GM19468 (cell line): ENCODE results near the gene AOX1.
"Not testable (repeated sequence)": the region's sequence is repeated elsewhere in the genome, so short reads cannot be mapped to it uniquely, and the experiment has no call there.

ENCODE experiments used
- ATAC-seq: cut with Tn5 transposase; IDR thresholded peaks from one replicate; pipeline ENCODE4 v1.9.1; 2021; ENCODE audit warnings: mild to moderate bottlenecking, moderate library complexity, moderate number of reproducible peaks; ENCODE audit not compliant: unreplicated experiment; ENCODE audit errors: extremely low read depth

AOX1 gene

DNA sequence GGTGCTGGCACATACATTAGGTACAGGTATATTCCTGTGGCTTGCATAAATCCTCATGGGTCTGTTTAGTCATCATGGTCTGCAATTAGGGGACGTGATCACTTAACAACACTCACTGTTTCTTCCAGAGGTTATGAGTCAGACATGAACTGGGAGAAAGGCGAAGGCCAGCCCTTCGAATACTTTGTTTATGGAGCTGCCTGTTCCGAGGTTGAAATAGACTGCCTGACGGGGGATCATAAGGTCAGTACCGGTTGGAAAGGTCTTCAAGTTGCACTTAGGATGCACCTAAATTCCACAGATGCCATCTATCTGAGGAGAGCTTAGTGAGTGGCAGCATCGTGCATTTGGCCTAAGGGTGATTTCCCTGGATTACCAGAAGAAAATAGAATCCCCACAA lies 76.9 kb downstream of the AOX1 start:
- ATAC-seq, result no peak

DNA sequence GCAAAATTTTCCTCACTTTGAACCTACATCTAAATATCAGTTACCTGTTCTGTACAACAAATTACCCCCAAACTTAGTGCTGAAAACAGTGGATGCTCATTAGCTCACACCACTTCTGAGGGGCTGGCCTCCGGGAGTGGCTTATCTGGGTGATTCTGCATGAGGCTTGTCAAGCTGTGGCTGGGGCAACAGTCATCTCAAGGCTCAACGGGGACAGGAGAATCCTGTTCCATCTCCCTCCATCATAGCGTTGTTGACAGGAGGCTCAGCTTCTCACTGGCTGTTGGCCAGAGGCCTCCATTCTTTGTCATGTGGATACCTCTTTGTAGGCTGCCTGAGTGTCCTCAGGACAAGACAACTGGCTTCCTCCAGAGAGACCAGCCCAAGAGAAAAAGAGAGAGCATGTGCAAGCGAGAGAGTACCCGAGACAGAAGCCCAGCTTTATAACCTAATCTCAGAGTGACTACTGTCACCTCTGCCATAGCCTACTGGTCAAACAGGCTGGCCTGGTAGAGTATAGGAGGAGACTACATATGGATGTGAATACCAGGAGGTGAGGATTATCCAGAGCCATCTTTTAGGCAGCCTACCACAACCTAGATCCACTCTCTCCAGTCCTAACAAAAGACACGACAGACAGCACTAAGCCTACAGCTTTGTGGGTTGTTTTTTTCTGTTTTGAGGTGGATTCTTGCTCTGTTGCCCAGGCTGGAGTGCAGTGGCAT lies 79.1 kb downstream of the AOX1 start:
- no peak for ATAC-seq

DNA sequence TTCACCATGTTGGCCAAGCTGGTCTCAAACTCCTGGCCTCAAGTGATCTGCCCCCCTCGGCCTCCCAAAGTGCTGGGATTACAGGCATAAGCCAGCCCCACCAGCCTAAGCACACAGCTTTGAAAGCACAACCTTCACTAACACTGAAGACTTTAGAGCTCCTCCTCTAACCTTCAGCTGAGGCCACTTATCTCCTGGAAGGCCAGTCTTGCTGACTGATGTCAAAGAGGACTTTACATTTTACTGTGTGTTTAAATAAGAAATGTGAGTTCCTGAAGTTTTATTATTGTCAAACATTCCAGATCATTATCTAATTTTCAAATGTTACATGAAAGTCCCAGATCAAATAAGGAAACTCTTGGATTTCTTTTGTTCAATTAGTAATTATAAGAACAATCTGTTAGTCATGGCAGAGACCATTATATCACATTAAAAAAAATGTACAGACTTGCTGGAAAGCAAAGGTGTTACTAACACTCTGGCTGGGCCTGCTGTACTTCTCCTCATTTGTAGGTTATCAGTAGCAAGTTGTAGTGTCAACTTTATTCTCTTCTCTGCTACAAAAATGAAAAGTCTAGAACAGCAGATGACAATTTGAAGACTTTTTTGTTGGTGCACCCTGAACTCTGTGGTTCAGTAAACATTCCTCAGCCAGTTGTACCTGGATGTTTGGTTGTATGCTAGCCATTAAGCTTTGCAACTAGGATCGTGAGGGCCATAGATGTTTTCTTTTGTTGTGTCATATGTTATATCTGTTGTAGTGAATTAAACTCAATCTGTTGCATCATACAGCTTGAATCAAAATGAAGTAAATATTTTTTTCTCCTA lies 80.0 kb downstream of the AOX1 start:
- no peak for ATAC-seq

DNA sequence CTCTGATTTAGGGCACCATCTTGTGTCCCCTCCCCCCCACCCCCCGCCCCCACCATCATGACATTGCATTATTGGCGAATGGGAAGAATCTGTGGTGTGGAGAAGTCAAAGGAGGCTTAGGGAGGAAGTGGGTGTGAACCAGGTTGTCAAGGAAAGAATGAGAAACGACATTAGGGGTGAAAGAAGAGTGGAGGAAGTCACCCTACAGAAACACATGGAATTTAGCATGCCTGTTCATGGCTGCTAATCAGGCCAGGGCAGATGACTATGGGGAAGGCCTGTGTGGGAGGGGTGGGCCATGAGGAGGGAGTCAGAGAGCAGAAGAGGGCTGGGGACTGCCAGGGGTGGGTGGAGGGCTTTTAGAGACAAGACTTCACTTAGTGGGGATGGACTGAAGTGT lies 81.6 kb downstream of the AOX1 start:
- ATAC-seq, result no peak

DNA sequence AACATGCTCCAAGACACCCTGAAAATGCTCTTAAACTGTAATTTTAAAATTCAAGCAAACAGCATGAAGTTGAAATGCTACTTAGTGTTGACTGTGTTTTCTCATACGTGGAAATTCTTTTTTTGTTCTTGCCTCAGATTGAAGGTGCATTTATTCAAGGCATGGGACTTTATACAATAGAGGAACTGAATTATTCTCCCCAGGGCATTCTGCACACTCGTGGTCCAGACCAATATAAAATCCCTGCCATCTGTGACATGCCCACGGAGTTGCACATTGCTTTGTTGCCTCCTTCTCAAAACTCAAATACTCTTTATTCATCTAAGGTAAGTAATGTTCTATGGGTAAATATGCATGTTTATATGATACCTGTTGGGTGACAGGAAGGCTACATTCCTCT lies 82.7 kb downstream of the AOX1 start:
- no peak for ATAC-seq

DNA sequence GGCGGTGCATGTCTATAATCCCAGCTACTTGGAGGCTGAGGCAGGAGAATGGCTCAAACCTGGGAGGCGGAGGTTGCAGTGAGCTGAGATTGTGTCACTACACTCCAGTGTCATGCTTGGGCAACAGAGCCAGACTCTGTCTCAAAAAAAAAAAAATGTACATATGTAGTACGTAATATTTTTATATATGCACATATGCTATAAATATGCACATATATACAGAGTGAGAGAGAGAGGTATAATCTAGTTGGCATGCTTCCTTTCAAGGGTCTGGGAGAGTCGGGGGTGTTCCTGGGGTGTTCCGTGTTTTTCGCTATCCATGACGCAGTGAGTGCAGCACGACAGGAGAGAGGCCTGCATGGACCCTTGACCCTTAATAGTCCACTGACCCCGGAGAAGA lies 83.5 kb downstream of the AOX1 start:
- no peak for ATAC-seq

DNA sequence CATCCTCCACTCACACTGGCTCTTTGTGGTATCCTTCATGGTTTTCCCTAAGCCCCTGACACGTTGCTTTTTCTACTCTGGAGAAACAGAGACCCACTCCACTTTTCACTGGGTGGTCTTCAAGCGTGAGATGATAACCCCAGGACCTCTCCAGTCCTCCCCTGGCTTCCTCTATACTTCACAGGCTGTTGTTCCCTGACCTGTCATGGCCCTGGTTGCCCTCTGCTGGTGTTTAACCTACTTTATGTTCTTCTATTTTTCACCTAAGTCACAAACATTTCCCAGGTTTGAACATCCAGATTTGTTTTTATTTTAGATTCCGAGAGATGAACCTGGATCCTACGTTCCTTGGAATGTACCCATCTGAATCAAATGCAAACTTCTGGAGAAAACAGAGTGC lies 84.5 kb downstream of the AOX1 start:
- no peak for ATAC-seq

DNA sequence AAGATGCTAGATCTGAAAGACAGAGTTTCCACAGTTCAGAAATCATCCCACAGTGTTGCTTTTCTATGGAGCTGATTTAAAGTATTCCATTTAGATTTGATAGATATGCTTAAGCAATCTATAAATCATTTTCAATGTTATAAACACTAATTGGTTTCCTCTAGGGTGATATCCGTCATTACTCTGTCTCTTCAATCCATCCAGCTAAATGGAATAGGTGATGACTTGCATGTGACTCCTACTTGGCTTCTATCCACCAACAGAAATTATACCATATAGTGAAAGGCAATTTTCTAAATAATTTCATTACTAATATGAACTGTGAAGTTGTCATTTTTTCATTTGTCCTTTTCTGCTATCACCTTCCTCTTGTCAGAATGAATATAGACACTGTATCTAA lies 84.9 kb downstream of the AOX1 start:
- ATAC-seq, result no peak

DNA sequence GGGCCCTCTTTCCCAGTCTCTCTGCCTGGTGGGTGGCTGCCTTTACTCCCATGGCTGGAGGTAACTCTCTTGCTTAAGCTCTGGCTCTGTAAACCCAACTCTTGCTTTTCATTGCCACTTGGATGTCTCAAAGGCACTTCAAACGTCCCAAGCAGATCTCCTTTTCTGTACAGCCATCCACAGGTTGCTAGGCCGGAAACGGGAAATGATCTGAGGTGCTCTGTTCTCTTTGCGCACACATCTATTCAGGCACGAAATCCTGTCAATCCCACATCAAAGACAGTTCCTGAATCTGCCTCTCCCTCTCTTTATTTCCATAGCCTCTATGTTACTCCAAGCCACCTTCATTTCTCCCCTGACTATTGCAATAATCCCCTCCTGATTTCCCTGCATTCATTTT lies 87.4 kb downstream of the AOX1 start:
- no peak for ATAC-seq

DNA sequence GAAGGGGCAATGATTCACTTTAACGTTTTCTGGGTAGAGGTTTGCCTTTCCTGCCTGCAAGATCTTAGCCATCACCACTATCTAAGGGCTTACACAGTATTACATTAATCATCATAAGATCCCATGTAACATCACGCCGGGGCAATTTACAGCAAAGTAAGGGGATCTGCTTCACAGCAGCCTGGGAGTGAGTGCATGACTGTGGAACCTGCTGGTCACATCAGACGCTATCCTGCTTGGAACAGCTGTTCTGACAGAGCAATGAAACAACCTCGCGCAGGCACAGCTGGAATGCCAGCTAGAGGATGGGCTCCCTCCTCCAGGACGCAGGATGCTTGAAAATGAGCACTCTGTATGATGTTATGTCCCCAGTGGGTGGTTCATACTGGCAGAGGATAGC lies 89.0 kb downstream of the AOX1 start:
- ATAC-seq, result no peak

DNA sequence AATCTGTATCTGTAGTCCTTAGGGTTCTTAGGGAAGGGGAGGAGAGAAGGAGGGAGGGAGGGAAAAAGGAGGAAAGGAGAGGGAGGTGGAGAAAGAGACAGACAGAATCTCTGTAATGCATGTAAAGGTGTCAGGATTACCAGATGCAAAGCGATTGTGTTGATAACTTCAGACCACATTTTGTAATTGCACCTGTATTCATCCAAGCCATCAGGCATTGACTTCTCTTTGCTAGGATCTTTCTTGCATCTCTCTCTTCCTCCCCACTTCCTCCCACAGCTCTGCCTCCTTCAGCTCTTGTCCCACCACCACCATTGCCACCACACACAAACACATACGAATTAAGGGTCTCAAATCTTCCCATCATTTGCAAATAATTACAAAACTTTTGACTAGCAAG lies 91.4 kb downstream of the AOX1 start:
- ATAC-seq, result no peak

DNA sequence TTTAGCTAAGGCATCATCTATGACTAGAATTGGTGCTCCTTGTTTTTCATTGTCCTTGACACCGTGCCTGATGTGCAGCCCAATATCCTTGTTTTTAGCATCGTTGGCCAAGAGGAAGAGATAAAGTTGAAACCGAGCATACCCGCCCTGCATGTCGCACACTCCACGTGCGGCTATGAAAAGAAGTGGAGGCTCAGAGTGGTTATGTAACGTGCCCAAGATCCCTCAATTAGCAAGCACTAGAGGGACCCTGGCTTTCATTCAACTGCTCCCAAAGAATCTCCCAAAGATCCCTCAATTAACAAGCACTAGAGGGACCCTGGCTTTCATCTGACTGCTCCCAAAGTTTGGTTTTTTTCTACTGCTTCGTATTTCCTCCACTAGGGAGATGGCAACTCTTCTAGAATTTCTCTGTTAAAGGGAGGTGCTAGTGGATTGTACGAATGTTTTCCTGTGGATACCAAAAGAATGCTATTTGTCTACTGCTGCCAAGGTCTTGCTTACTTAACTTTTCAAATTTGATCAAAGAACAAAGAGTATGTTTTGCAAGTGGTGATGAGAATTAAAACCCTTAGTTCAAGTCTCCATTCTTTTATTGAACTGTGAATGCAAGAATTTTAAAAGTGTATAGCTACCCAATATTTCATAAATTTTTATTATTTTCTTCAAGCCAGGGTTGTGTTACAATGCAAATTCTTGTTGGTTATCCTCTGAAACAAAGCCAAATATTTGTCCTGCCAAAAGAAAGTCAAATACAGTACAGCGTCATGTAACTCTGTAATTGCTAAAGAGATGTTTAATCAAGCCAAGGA lies 92.1 kb downstream of the AOX1 start:
- ATAC-seq, result no peak

DNA sequence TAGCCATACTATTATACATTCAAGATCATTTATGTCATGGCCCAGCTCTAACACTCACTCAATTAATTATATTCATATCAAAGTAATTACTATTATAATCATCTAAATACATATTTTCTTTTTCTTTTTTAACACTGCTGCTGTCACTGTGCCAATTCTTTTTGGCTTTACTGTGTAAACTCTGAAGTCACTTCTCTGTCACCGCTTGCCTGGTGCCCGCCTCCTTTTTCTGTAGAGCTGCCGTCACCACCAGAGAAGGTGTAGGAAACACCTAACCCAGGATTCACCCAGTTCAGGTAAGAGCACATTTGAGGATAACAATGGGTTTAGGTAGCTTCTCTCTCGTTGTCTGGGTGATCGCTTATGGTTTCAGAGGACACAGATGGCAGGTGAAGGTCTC lies 93.3 kb downstream of the AOX1 start:
- no peak for ATAC-seq

DNA sequence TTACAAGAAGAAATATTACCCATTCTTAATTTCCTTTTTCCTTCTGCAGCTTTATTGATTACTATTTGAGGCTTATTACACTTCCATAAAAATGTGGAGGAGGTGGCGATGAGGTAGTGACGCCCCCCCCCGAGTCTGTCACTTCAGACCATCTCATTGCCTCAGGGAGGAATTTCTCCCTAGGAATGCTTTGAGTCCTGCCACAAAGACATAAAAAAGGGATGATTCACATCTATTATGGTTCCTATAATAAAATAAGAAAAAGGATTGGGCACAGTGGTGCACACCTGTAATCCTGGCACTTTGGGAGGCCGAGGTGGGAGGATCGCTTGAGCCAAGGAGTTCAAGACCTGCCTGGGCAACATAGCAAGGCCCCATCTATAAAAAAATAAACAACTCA lies 93.7 kb downstream of the AOX1 start:
- ATAC-seq, result no peak

DNA sequence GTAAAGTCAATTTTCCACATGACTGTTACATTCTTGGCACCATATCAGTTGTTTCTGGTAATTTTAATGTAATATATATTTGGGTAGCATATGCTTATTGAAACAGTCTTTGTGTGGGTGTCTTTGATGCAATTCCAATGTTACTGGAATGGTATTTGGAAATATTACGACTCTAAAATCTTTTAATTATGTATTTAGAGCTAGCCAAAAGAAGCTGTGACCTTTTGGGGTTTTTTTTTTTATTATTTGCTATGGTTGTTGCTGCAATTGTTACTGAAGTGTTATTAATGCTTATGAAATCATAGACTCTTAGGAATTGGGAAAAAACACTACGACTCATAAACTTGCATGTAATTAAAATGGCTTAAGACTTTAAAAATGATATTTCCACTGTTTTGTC lies 95.9 kb downstream of the AOX1 start:
- no peak for ATAC-seq

DNA sequence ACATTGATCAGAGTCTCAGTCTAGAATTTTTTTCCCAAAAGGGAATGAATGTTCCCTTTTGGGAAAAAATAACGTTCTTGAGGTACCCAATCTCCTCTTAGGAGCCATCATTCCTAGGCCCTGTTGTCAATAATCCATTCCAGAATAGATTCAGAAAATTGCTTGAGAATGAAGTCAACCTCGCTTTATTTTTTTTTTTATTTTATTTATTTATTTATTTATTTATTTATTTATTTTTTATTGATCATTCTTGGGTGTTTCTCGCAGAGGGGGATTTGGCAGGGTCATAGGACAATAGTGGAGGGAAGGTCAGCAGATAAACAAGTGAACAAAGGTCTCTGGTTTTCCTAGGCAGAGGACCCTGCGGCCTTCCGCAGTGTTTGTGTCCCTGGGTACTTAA lies 96.6 kb downstream of the AOX1 start:
- not testable (repeated sequence) for ATAC-seq

DNA sequence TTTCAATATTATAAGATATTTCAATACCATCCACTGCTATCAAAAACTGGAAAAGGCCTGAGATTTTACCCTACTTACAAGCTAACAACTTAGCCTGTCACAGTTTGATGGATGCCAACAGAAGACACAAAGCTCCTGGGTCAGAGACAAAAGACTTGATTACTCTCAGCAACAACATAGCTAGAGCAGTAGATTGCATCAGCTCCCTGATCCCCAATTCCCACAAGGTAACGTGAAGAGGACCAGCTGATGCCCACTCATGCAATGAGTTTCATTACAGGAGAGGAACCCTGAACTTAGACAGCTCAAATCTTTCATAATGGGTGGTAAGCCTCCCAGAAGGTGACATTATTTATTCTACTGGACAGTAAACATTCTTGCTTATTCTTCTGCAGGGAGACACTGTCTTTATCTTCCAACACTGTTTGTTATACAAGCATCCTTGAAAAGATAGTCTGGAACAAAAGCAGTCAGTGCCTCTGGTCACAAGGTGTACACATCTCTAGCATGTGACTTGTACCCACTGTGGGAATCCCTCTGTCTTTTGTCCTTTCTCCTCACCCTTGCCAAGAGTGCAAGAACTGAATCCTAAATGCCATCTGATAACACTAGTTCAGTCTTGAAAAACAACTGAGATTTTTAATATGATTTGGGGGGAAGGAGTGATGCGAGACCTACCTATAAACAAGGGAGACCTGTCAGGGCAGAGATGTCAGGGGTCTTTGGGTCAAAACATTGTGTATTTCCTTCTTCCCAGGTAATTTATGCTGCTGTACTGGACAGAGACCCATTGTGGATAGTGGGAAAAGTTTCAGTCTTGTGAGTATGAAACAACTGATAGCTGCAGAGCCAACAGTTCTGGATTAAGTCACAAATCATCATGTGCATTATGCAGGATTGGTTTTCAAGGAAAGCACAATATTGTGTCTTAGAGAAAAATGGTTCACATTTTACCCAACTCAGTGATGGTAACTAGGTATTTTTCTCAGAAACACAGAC lies 102.4 kb downstream of the AOX1 start:
- ATAC-seq, result no peak

DNA sequence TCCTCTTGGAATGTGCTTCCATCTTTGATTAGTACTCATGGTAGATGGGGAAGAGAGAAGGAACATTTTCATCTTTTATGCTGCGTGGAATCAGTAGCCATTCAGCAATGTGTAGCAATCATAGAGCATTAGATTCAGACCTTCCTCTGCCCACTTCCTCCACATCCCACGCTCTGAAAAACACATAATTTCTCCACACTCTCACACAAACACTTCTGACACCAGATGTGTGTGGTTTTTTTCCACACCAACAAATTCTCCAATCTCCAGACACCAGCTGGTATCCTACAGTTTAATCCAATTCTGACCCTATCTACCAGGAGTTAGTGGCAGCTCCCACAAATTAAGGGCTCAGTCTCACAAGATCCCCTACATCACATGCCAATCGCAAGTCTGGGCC lies 103.3 kb downstream of the AOX1 start:
- no peak for ATAC-seq

DNA sequence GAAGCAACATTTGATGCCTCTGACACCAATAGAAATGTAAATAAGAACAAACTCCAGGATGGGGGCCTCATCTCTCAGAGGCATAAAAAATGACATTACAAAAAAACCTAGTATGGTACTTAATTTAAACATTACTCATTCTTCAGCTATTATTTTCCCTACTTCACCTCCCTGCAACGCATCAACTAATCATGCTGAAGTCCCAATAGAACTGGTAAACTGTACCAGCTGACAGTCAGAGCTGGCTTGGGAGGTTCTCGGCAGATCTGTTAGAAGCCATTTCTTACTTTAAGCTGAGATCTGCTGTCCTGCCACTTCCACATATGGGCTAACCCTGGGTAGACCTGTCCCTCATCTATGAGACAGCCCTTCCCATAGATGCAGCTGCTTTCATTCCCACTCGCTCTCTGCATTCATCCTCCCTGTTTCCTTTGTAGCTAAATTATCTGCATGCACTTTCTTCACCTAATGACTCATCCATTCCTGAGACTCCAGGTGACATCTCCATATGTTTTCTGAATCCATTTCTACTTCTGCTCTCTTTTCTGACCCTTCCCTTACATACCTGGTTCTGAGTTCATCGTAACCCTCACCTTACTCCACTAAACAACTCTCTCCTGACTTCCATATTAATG lies 108.1 kb downstream of the AOX1 start:
- ATAC-seq, result no peak
